Endothelial cell (in vitro differentiated cells): ENCODE data around the gene SCFD2. TPM values are rescaled to one million over a fixed set of nuclear protein-coding genes. Genes with fewer than 3 reads are reported as not detected.

ENCODE experiments used
- DNase-seq: peaks from one replicate; pipeline ENCODE4 v3.0.0; 2021; ENCODE audit warnings: low spot score
- H3K27ac Mint-ChIP-seq: one replicate; pipeline ENCODE4 v1.8.0; 2021; ENCODE audit warnings: mixed read lengths, inconsistent platforms; ENCODE audit not compliant: unreplicated experiment
- H3K27me3 Mint-ChIP-seq: one replicate; pipeline ENCODE4 v1.8.0; 2021; ENCODE audit warnings: mild to moderate bottlenecking, moderate library complexity, mixed read lengths, inconsistent platforms; ENCODE audit not compliant: unreplicated experiment
- H3K36me3 Mint-ChIP-seq: one replicate; pipeline ENCODE4 v1.8.0; 2021; ENCODE audit warnings: mild to moderate bottlenecking, low read depth, mixed read lengths, inconsistent platforms; ENCODE audit not compliant: unreplicated experiment
- H3K4me1 Mint-ChIP-seq: one replicate; pipeline ENCODE4 v1.8.0; 2021; ENCODE audit warnings: mild to moderate bottlenecking, mixed read lengths, inconsistent platforms; ENCODE audit not compliant: unreplicated experiment
- H3K4me3 Mint-ChIP-seq: one replicate; pipeline ENCODE4 v1.8.0; 2021; ENCODE audit warnings: mild to moderate bottlenecking, mixed read lengths, inconsistent platforms; ENCODE audit not compliant: unreplicated experiment
- H3K9me3 Mint-ChIP-seq: one replicate; pipeline ENCODE4 v1.8.0; 2021; ENCODE audit warnings: mixed read lengths, inconsistent platforms; ENCODE audit not compliant: unreplicated experiment
- CTCF ChIP-seq: fragments of 200-600 bp; sonication (generic); IDR thresholded peaks from one replicate; pipeline ENCODE4 v1.5.0; 2021; ENCODE audit warnings: antibody characterized with exemption; ENCODE audit not compliant: unreplicated experiment
- total RNA-seq: library from RNA; stranded (reverse); fragmentation: NEBNext Ultra II Directional; extraction: Animal tissue kit (Norgen Biotek cat#: 25700); gene quantifications from one replicate; pipeline ENCODE4 v1.2.1, GENCODE V29; 2021; ENCODE audit not compliant: unreplicated experiment

The SCFD2 gene
- total RNA-seq, 1 donor from 2014 or later: 13.6 TPM

- no peak overlapping the region for H3K4me3 Mint-ChIP-seq
- no peak overlapping the region for H3K27ac Mint-ChIP-seq
- TF ChIP-seq CTCF: no peak
- no peaks in the 10 kb centered on the region for H3K36me3 Mint-ChIP-seq
- H3K9me3 Mint-ChIP-seq: no peaks in the 10 kb centered on the region
- peaks cover 11% of the 10 kb centered on the region for H3K4me1 Mint-ChIP-seq
- peaks cover 1% of the 10 kb centered on the region for H3K27me3 Mint-ChIP-seq
- no peak for DNase-seq
These were observed 433.0 kb downstream of the SCFD2 start for GRCh38 chr4:52932591-52933470.

GRCh38 chr4:52931243-52931642, 434.6 kb downstream of the SCFD2 start:
- no peak for TF ChIP-seq CTCF
- Mint-ChIP-seq H3K36me3 (no peaks in the 10 kb centered on the region), H3K27me3 (peaks cover 1% of the 10 kb centered on the region), H3K27ac (no peak overlapping the region), H3K9me3 (no peaks in the 10 kb centered on the region), H3K4me1 (peaks cover 11% of the 10 kb centered on the region), H3K4me3 (no peak overlapping the region)
- no peak for DNase-seq

GRCh38 chr4:52926196-52926974, 439.5 kb downstream of the SCFD2 start:
- H3K27me3 Mint-ChIP-seq: peaks cover 1% of the 10 kb centered on the region
- H3K4me3 Mint-ChIP-seq: no peak overlapping the region
- no peak for DNase-seq
- H3K4me1 Mint-ChIP-seq: peaks cover 3% of the 10 kb centered on the region
- H3K9me3 Mint-ChIP-seq: no peaks in the 10 kb centered on the region
- no peak for TF ChIP-seq CTCF
- no peak overlapping the region for H3K27ac Mint-ChIP-seq
- H3K36me3 Mint-ChIP-seq: no peaks in the 10 kb centered on the region

- Mint-ChIP-seq H3K4me1 (peaks cover 3% of the 10 kb centered on the region), H3K27me3 (peaks cover 1% of the 10 kb centered on the region), H3K36me3 (no peaks in the 10 kb centered on the region), H3K4me3 (no peak overlapping the region), H3K9me3 (no peaks in the 10 kb centered on the region), H3K27ac (no peak overlapping the region)
- DNase-seq: no peak
- no peak for TF ChIP-seq CTCF
These were observed 440.3 kb downstream of the SCFD2 start for GRCh38 chr4:52925531-52925968.
